Stomach smooth muscle (tissue), 2 donors: ENCODE results near the gene NACC2.

Source experiments
- H3K27ac ChIP-seq: one replicate; pipeline ENCODE4 v1.7.0; 2013; ENCODE audit warnings: mild to moderate bottlenecking, low read length, inconsistent platforms
- H3K27me3 ChIP-seq, 2 donors: one replicate each; pipeline ENCODE4 v1.7.0; 2013; ENCODE audit warnings: low read length in 2 of 2; ENCODE audit not compliant: insufficient read depth in 2 of 2, control insufficient read depth in 1 of 2
- H3K36me3 ChIP-seq, 2 donors: one replicate each; pipeline ENCODE4 v1.7.0; 2013; ENCODE audit warnings: low read length in 2 of 2; ENCODE audit not compliant: control insufficient read depth in 2 of 2, insufficient read depth in 2 of 2
- H3K4me1 ChIP-seq: one replicate; pipeline ENCODE4 v1.7.0; 2013; ENCODE audit warnings: low read length; ENCODE audit not compliant: control insufficient read depth, insufficient read depth
- H3K4me3 ChIP-seq, 2 donors: one replicate each; pipeline ENCODE4 v1.7.0; 2013; ENCODE audit warnings: low read length in 2 of 2
- H3K9ac ChIP-seq, 2 donors: one replicate each; pipeline ENCODE4 v1.7.0; 2013; ENCODE audit warnings: low read length in 2 of 2, mild to moderate bottlenecking in 1 of 2
- H3K9me3 ChIP-seq, 2 donors: one replicate each; pipeline ENCODE4 v1.7.0; 2013; ENCODE audit warnings: low read length in 2 of 2; ENCODE audit not compliant: control insufficient read depth in 2 of 2
- donor health status: healthy.
- donor health status: Pancreatic carcinoma.

NACC2 gene

GRCh38 chr9:136053757-136054142 lies 41.3 kb downstream of the NACC2 start:
- H3K27ac ChIP-seq: peak overlapping the region; percentile 55
- H3K4me1 ChIP-seq: peaks cover 88% of the 10 kb centered on the region
- H3K36me3 ChIP-seq: peaks cover 2 to 6% of the 10 kb centered on the region in 2 donors
- H3K27me3 ChIP-seq: no peaks in the 10 kb centered on the region
- no peaks in the 10 kb centered on the region for H3K9me3 ChIP-seq
- no peak overlapping the region for H3K4me3 ChIP-seq
- H3K9ac ChIP-seq: no peak overlapping the region

GRCh38 chr9:136052991-136053756 lies 41.9 kb downstream of the NACC2 start:
- H3K36me3 ChIP-seq: peaks cover 3 to 11% of the 10 kb centered on the region in 2 donors
- H3K4me3 ChIP-seq: peak overlapping the region; percentile 53 to 67
- H3K27ac ChIP-seq: peak overlapping the region; percentile 55
- peaks cover 86% of the 10 kb centered on the region for H3K4me1 ChIP-seq
- H3K9ac ChIP-seq: peak overlapping the region; percentile 20 to 21
- H3K9me3 ChIP-seq: no peaks in the 10 kb centered on the region
- H3K27me3 ChIP-seq: no peaks in the 10 kb centered on the region

- H3K27ac ChIP-seq: peak overlapping the region; percentile 55
Measured at GRCh38 chr9:136052472-136052880, 42.6 kb downstream of the NACC2 start.

GRCh38 chr9:136051837-136052471 lies 43.1 kb downstream of the NACC2 start:
- H3K4me3 ChIP-seq: peak overlapping the region; percentile 43 to 67
- peak overlapping the region; percentile 55 for H3K27ac ChIP-seq
- H3K27me3 ChIP-seq: no peaks in the 10 kb centered on the region
- H3K36me3 ChIP-seq: peaks cover 13 to 17% of the 10 kb centered on the region in 2 donors
- H3K9ac ChIP-seq: peak overlapping the region in 1 of 2 donors; percentile 20
- H3K9me3 ChIP-seq: no peaks in the 10 kb centered on the region
- peaks cover 82% of the 10 kb centered on the region for H3K4me1 ChIP-seq

More at GRCh38 chr9:136052472-136052880, 42.6 kb downstream of the NACC2 start:
- H3K4me1 ChIP-seq: peaks cover 84% of the 10 kb centered on the region
- H3K36me3 ChIP-seq: peaks cover 10 to 13% of the 10 kb centered on the region in 2 donors
- no peaks in the 10 kb centered on the region for H3K9me3 ChIP-seq
- peak overlapping the region; percentile 20 to 21 for H3K9ac ChIP-seq
- H3K27me3 ChIP-seq: no peaks in the 10 kb centered on the region
- peak overlapping the region; percentile 53 to 67 for H3K4me3 ChIP-seq

- peak overlapping the region; percentile 55 for H3K27ac ChIP-seq
- peaks cover 77% of the 10 kb centered on the region for H3K4me1 ChIP-seq
- H3K27me3 ChIP-seq: no peaks in the 10 kb centered on the region
- H3K9ac ChIP-seq: no peak overlapping the region
- peaks cover 13 to 19% of the 10 kb centered on the region in 2 donors for H3K36me3 ChIP-seq
- H3K4me3 ChIP-seq: peak overlapping the region; percentile 43 to 67
- H3K9me3 ChIP-seq: no peaks in the 10 kb centered on the region
Measured at GRCh38 chr9:136051453-136051836, 43.6 kb downstream of the NACC2 start.

- peak overlapping the region in 1 of 2 donors; percentile 22 for H3K9ac ChIP-seq
- H3K27me3 ChIP-seq: no peaks in the 10 kb centered on the region
- H3K36me3 ChIP-seq: peaks cover 13 to 23% of the 10 kb centered on the region in 2 donors
- peak overlapping the region; percentile 43 to 67 for H3K4me3 ChIP-seq
- no peaks in the 10 kb centered on the region for H3K9me3 ChIP-seq
- peaks cover 76% of the 10 kb centered on the region for H3K4me1 ChIP-seq
- H3K27ac ChIP-seq: peak overlapping the region; percentile 55
Measured at GRCh38 chr9:136050701-136051452, 44.2 kb downstream of the NACC2 start.

GRCh38 chr9:136050266-136050700 lies 44.8 kb downstream of the NACC2 start:
- Histone ChIP-seq H3K9ac (no peak overlapping the region), H3K4me1 (peaks cover 73% of the 10 kb centered on the region), H3K4me3 (no peak overlapping the region), H3K36me3 (peaks cover 13 to 23% of the 10 kb centered on the region in 2 donors), H3K9me3 (no peaks in the 10 kb centered on the region), H3K27me3 (no peaks in the 10 kb centered on the region), H3K27ac (peak overlapping the region; percentile 55)

GRCh38 chr9:136049491-136050265 lies 45.4 kb downstream of the NACC2 start:
- Histone ChIP-seq H3K27me3 (no peaks in the 10 kb centered on the region), H3K4me1 (peaks cover 67% of the 10 kb centered on the region), H3K9ac (no peak overlapping the region), H3K27ac (no peak overlapping the region), H3K9me3 (no peaks in the 10 kb centered on the region), H3K4me3 (no peak overlapping the region), H3K36me3 (peaks cover 13 to 23% of the 10 kb centered on the region in 2 donors)

- Histone ChIP-seq H3K9me3 (no peaks in the 10 kb centered on the region), H3K27ac (no peak overlapping the region), H3K4me3 (no peak overlapping the region), H3K36me3 (peaks cover 15 to 23% of the 10 kb centered on the region in 2 donors), H3K4me1 (peaks cover 58% of the 10 kb centered on the region), H3K9ac (no peak overlapping the region), H3K27me3 (no peaks in the 10 kb centered on the region)
Measured at GRCh38 chr9:136048560-136049411, 46.3 kb downstream of the NACC2 start.
